PC-9 (cell line): Measurements from ENCODE around the gene HES5. TPM values are rescaled to one million over a fixed set of nuclear protein-coding genes. Genes with fewer than 3 reads are reported as not detected.

Experiments
- BruUV-seq: library from RNA; stranded (reverse); fragments of 400-500 nt; replicated peaks from 2 replicates; lab custom pipeline; 2021; lab: Mats Ljungman, UMichigan
- CTCF ChIA-PET: fragments of 300-600 bp; sonication (Branson Sonifier 250); formaldehyde crosslinking; loops from one replicate; lab custom pipeline; 2022; ENCODE audit warnings: antibody characterized with exemption; lab: Charles Lee
- POLR2A ChIA-PET: fragments of 300-600 bp; sonication (Branson Sonifier 250); formaldehyde crosslinking; loops from one replicate; lab custom pipeline; 2022; ENCODE audit warnings: antibody characterized with exemption; ENCODE audit not compliant: unreplicated experiment; lab: Charles Lee
- DNase-seq, 2 experiments: peaks; one replicate each; pipeline versions ENCODE4 v3.0.0 to v3.0.0-alpha.2; 2015 to 2022; ENCODE audit warnings: mixed read lengths in 1 of 2
- H2AFZ ChIP-seq: fragments of 200-600 bp; sonication (generic); 2 replicates; pipeline ENCODE4 v1.8.1; 2017; ENCODE audit warnings: antibody characterized with exemption
- H3F3A ChIP-seq: fragments of 200-600 bp; sonication (generic); 2 replicates; pipeline ENCODE4 v1.8.1; 2017; ENCODE audit warnings: antibody characterized with exemption, mild to moderate bottlenecking, low read depth; ENCODE audit not compliant: insufficient read depth
- H3K27ac ChIP-seq: fragments of 200-600 bp; sonication (generic); 2 replicates; pipeline ENCODE4 v1.6.1; 2016; ENCODE audit warnings: mixed run types
- H3K27me3 ChIP-seq: fragments of 200-600 bp; sonication (generic); 2 replicates; pipeline ENCODE4 v1.6.1; 2016; ENCODE audit warnings: low read depth, mixed run types; ENCODE audit not compliant: insufficient read depth
- H3K36me3 ChIP-seq: fragments of 200-600 bp; sonication (generic); 2 replicates; pipeline ENCODE4 v1.6.1; 2016; ENCODE audit warnings: low read depth, mixed run types
- H3K4me1 ChIP-seq: fragments of 200-600 bp; sonication (generic); replicated peaks from 2 replicates; pipeline ENCODE4 v1.6.1; 2016; ENCODE audit warnings: mixed run types; ENCODE audit not compliant: insufficient read depth
- H3K4me2 ChIP-seq: fragments of 200-600 bp; sonication (generic); 2 replicates; pipeline ENCODE4 v1.6.1; 2017; ENCODE audit warnings: mixed run types
- H3K4me3 ChIP-seq: fragments of 200-600 bp; sonication (generic); 2 replicates; pipeline ENCODE4 v1.6.1; 2016; ENCODE audit warnings: mixed run types
- H3K79me2 ChIP-seq: fragments of 200-600 bp; sonication (generic); 2 replicates; pipeline ENCODE4 v1.6.1; 2017; ENCODE audit warnings: low read depth, mixed run types
- H3K9me2 ChIP-seq: fragments of 200-600 bp; sonication (generic); 2 replicates; pipeline ENCODE4 v1.8.1; 2017; ENCODE audit warnings: mild to moderate bottlenecking; ENCODE audit not compliant: insufficient read depth
- H3K9me3 ChIP-seq: fragments of 200-600 bp; sonication (generic); 2 replicates; pipeline ENCODE4 v1.8.1; 2016; ENCODE audit warnings: low read depth; ENCODE audit not compliant: insufficient read depth
- H4K20me1 ChIP-seq: fragments of 200-600 bp; sonication (generic); 2 replicates; pipeline ENCODE4 v1.8.1; 2017; ENCODE audit not compliant: insufficient read depth
- EZH2 ChIP-seq: fragments of 200-600 bp; sonication (generic); IDR thresholded peaks from 2 replicates; pipeline ENCODE4 v1.8.0; 2017; ENCODE audit warnings: antibody characterized with exemption, low read depth
- intact Hi-C: fragments of 100-400 bp; cut with micrococcal nuclease; formaldehyde crosslinking; loops from one replicate; pipeline ENCODE4 v1.10.0; 2022; ENCODE audit not compliant: unreplicated experiment
- total RNA-seq: library from RNA; stranded (reverse); gene quantifications from 2 replicates; pipeline ENCODE4 v1.2.3, GENCODE V29; 2021
- TF ChIP-seq, protein P1 (sequence below): fragments of 200-600 bp; sonication (generic); conservative IDR thresholded peaks from 2 replicates; pipeline ENCODE4 v1.6.1; 2017; ENCODE audit warnings: mixed run types, antibody characterized with exemption, mild to moderate bottlenecking, moderate library complexity

The HES5 gene
- total RNA-seq, 1 experiment from 2014 or later = not detected

DNA sequence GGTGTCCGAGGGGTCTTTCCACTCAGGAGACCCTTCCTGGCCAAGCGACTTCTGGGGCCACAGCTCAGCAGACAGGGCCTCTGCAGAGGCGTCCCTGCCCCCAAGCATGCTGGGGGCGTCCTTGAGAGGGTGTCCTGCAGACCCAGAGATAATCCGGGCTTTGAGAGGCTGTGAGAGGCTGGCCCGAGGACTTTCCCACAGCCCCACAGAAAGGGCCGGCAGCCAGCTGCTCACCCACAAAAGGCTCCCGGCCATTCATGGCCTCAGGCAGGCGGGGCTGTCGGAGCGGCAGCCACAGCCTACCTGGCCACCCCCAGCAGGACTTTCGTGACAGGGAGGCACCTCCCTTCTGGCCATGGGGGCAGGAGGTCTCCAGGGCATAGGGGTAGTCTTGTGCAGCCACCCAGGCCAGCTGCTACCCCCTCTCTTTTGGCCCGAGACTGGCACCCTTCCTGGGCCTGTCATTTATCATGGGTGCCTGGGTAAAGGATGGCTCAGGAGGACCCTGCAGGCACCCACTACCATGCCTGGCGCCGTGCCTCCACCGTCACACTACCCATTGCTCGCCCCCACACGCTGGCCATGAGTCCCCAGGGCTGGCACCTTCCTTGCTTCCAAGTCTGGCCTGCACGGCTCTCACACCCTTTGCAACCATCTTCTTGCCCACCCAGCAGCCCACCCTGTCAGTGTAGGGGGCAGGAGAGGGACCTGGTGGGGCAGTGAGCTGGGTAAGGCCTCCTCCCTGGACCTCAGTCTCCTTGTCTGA, 15.0 kb upstream of the HES5 start:
- POLR2A ChIA-PET = interaction anchor here (0.5 to 1.2 kb wide), 2 partner anchors 22 to 346 kb away, joined by 10 to 16 read pairs; no protein-coding TSS in a partner anchor
- Histone ChIP-seq H2AFZ (no peak overlapping the region), H3K9me2 (no peaks in the 10 kb centered on the region), H4K20me1 (no peaks in the 10 kb centered on the region), H3K4me3 (no peak overlapping the region), H3F3A (peaks cover 32% of the 10 kb centered on the region; the same call in 1 of the 2 replicates), H3K27me3 (no peaks in the 10 kb centered on the region), H3K9me3 (no peaks in the 10 kb centered on the region), H3K4me1 (peaks cover 42% of the 10 kb centered on the region), H3K4me2 (peak overlapping the region; percentile 68), H3K36me3 (no peaks in the 10 kb centered on the region), H3K79me2 (no peaks in the 10 kb centered on the region), H3K27ac (no peak overlapping the region)
- BruUV-seq = no TSS peak
- intact Hi-C loops = loop anchor here (10.0 kb wide), 1 partner anchor 100 kb away; no protein-coding TSS in a partner anchor
- CTCF ChIA-PET = no interaction called here
- DNase-seq = peak in 1 of 2 experiments; percentile 52
- no peak for TF ChIP-seq EZH2

DNA sequence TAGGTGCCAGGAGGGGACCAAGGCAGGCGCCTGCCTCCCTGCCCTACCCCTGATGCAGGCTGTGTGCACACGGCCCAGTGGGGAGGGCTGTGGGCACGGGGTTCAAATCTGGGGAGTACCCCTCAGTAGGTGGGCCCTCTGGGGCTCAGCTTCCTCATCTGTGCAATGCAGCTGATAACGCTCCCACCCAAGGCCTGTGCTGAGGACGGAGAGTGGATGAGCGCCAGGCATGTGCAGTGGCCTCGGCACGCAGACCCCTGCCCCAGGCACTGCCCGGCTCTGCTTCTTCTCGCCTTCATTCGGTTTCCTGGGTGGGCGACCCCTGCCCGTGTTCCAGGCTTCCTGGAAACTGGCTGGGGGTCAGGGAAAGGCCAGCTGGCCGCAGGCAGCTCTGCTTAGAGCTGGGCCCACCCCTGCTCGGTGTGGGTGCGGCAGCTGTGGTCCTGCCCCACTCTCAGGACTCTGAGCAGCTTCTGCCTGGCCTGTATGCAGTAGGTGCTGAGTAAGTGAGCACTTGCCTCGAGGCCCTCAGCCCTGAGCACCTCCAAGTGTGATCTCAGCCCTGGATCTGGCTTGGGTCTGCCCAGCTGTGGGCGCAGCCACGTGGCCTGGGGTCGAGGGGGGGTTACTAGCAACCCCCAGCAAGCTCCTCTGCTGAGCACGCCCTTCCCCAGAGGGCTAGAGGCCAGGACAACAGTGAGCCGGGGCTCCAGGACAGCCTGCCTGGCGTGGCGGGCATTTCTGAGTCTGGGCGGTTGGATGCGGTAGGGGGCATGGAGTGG, 14.2 kb upstream of the HES5 start:
- H3K4me3 ChIP-seq = no peak overlapping the region

DNA sequence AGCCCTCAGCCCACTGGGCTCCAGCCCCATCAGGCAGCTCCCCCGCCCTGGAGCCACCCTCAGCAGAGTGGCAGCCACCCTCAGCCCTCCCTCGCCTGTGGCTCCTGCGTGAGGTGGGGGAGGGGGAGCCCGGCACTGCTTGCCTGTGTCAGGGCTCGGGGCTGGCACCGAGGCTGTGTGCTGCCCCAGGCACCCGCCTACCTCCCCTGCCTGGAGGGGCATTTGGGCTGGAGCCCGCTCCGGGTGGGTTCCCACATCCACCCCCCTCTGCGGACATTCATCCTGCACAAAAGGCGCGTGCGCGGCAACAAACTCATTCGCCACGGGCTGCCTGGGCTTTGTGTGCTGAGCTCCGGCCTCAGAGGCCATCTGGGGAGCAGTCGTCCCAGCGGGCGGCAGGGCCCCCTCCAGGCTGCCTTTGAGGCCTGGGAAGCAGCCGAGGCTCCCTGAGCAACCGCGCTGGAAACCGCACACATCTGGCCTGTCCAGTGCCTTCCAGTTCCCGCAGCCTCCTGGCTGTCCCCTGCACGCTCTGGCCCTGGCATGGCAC, 13.6 kb upstream of the HES5 start:
- intact Hi-C loops = loop anchor here (10.0 kb wide), 1 partner anchor 101 kb away; no protein-coding TSS in a partner anchor
- H3K9me2 ChIP-seq = no peaks in the 10 kb centered on the region
- no peak overlapping the region for H3K4me3 ChIP-seq
- BruUV-seq = no TSS peak
- H3K79me2 ChIP-seq = no peaks in the 10 kb centered on the region
- ChIA-PET CTCF (no interaction called here), POLR2A (interaction anchor here (0.6 to 0.7 kb wide), 2 partner anchors 282 to 335 kb away, joined by 3 to 4 read pairs; no protein-coding TSS in a partner anchor)
- peaks cover 32% of the 10 kb centered on the region; the same call in 1 of the 2 replicates for H3F3A ChIP-seq
- peaks cover 34% of the 10 kb centered on the region for H3K4me1 ChIP-seq
- H3K36me3 ChIP-seq = no peaks in the 10 kb centered on the region
- TF ChIP-seq EZH2 = no peak
- TF ChIP-seq, protein P1, sequence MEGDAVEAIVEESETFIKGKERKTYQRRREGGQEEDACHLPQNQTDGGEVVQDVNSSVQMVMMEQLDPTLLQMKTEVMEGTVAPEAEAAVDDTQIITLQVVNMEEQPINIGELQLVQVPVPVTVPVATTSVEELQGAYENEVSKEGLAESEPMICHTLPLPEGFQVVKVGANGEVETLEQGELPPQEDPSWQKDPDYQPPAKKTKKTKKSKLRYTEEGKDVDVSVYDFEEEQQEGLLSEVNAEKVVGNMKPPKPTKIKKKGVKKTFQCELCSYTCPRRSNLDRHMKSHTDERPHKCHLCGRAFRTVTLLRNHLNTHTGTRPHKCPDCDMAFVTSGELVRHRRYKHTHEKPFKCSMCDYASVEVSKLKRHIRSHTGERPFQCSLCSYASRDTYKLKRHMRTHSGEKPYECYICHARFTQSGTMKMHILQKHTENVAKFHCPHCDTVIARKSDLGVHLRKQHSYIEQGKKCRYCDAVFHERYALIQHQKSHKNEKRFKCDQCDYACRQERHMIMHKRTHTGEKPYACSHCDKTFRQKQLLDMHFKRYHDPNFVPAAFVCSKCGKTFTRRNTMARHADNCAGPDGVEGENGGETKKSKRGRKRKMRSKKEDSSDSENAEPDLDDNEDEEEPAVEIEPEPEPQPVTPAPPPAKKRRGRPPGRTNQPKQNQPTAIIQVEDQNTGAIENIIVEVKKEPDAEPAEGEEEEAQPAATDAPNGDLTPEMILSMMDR = no peak
- no peaks in the 10 kb centered on the region for H4K20me1 ChIP-seq
- no peaks in the 10 kb centered on the region for H3K9me3 ChIP-seq
- H2AFZ ChIP-seq = no peak overlapping the region
- H3K4me2 ChIP-seq = no peak overlapping the region
- DNase-seq = no peak
- H3K27me3 ChIP-seq = no peaks in the 10 kb centered on the region
- no peak overlapping the region for H3K27ac ChIP-seq

More for the DNA sequence above, 14.2 kb upstream of the HES5 start:
- Histone ChIP-seq H3F3A (peaks cover 32% of the 10 kb centered on the region; the same call in 1 of the 2 replicates), H3K27ac (no peak overlapping the region), H3K9me2 (no peaks in the 10 kb centered on the region), H3K4me2 (no peak overlapping the region), H2AFZ (no peak overlapping the region), H3K79me2 (no peaks in the 10 kb centered on the region), H3K36me3 (no peaks in the 10 kb centered on the region), H3K27me3 (no peaks in the 10 kb centered on the region), H4K20me1 (no peaks in the 10 kb centered on the region), H3K4me1 (peaks cover 41% of the 10 kb centered on the region), H3K9me3 (no peaks in the 10 kb centered on the region)
- no TSS peak for BruUV-seq
- POLR2A ChIA-PET = interaction anchor here (0.5 to 0.7 kb wide), 3 partner anchors 23 to 336 kb away, joined by 3 to 10 read pairs (median 4); no protein-coding TSS in a partner anchor
- no peak for TF ChIP-seq EZH2
- TF ChIP-seq, protein P1 = no peak
- CTCF ChIA-PET = no interaction called here
- intact Hi-C loops = loop anchor here (10.0 kb wide), 1 partner anchor 101 kb away; no protein-coding TSS in a partner anchor
- DNase-seq = no peak
